ENCODE results near the gene L1CAM.

DNA sequence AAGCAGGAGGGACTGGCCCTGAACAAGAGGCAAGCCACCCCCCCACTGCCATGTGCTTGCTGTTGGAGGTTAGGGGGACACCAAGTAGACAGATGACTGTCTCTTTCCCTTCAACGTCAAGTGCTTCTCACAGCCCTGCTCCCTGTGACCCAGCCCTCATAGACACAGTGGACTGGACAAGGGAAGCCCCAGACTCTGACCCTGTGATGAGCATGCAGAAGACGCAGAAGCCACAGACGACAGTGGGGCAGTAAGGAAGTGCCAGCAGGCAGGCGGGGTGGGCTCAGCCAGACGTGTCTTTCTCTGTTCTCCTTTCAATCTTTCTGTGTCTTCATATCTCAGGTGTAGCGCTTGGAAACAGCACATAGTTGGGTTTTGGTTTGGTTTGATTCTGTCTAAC is 2.4 kb upstream of the L1CAM start:
- TF ChIP-seq, protein P1, sequence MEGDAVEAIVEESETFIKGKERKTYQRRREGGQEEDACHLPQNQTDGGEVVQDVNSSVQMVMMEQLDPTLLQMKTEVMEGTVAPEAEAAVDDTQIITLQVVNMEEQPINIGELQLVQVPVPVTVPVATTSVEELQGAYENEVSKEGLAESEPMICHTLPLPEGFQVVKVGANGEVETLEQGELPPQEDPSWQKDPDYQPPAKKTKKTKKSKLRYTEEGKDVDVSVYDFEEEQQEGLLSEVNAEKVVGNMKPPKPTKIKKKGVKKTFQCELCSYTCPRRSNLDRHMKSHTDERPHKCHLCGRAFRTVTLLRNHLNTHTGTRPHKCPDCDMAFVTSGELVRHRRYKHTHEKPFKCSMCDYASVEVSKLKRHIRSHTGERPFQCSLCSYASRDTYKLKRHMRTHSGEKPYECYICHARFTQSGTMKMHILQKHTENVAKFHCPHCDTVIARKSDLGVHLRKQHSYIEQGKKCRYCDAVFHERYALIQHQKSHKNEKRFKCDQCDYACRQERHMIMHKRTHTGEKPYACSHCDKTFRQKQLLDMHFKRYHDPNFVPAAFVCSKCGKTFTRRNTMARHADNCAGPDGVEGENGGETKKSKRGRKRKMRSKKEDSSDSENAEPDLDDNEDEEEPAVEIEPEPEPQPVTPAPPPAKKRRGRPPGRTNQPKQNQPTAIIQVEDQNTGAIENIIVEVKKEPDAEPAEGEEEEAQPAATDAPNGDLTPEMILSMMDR (IDR thresholded peaks at IDR 0.05; ENCODE audit: low read depth, low read length), result no peak
- no peak for TF ChIP-seq EZH2phosphoT487 (IDR thresholded peaks at IDR 0.05; ENCODE audit: low read depth)
